Transverse colon (tissue), 4 donors: ENCODE measurements around the gene TCTN2. TPM values are rescaled to one million over a fixed set of nuclear protein-coding genes. Genes with fewer than 3 reads are reported as not detected.

Experiments
- DNase-seq: peaks from one replicate; pipeline ENCODE4 v3.0.0-alpha.2; 2019
- H3K27ac ChIP-seq, 4 donors: fragments of 200-600 bp; sonication (generic); 2 replicates each; pipeline ENCODE4 v1.5.1; 2016 to 2018; ENCODE audit warnings: inconsistent platforms in 4 of 4
- H3K27me3 ChIP-seq: fragments of 200-600 bp; sonication (generic); 2 replicates; pipeline ENCODE4 v1.5.1; 2017; ENCODE audit warnings: inconsistent platforms
- H3K36me3 ChIP-seq, 4 donors: fragments of 200-600 bp; sonication (generic); 2 replicates each; pipeline ENCODE4 v1.5.1; 2017 to 2019; ENCODE audit warnings: inconsistent platforms in 4 of 4
- H3K4me1 ChIP-seq, 4 donors: fragments of 200-600 bp; sonication (generic); 2 replicates each; pipeline ENCODE4 v1.5.1; 2017 to 2020; ENCODE audit warnings: inconsistent platforms in 4 of 4
- H3K4me3 ChIP-seq, 4 donors: fragments of 200-600 bp; sonication (generic); 1 replicate in 1 of 4; 2 replicates in 3 of 4; pipeline versions ENCODE4 v1.5.1 to v1.6.1; 2017 to 2019; ENCODE audit warnings: inconsistent platforms in 4 of 4
- H3K9me3 ChIP-seq, 2 donors: fragments of 200-600 bp; sonication (generic); 2 replicates each; pipeline ENCODE4 v1.5.1; 2017 to 2019; ENCODE audit warnings: inconsistent platforms in 2 of 2
- EP300 ChIP-seq: sonication (generic); formaldehyde crosslinking; IDR thresholded peaks from one replicate; pipeline ENCODE4 v1.6.1; 2017; ENCODE audit warnings: antibody characterized with exemption, low read depth
- POLR2A ChIP-seq: fragments of 450-650 bp; IDR thresholded peaks from one replicate; pipeline ENCODE4 v1.6.1; 2016; ENCODE audit warnings: antibody characterized with exemption, mild to moderate bottlenecking, moderate library complexity
- POLR2AphosphoS5 ChIP-seq, 3 donors: sonication (generic); formaldehyde crosslinking; IDR thresholded peaks; one replicate each; pipeline ENCODE4 v1.6.1; 2016; ENCODE audit warnings: antibody characterized with exemption in 3 of 3
- WGBS, 2 donors: methylation state at CpG; one replicate each; pipeline ENCODE4 v1.1.5; 2018; ENCODE audit warnings: low coverage in 1 of 2; 5-methylcytosine and 5-hydroxymethylcytosine counted together
- in situ Hi-C, 4 donors: fragments of 200-750 bp; cut with MboI; loops; one replicate each; pipeline versions ENCODE4 v1.15.0 to v1.15.1; 2017; ENCODE audit warnings: low sequenced_read_pairs in 3 of 4, low pct_ligation_motif_present in 1 of 4, low pct_unique_long_range_greater_than_20kb in 1 of 4
- intact Hi-C: fragments of 100-400 bp; cut with DNase I; formaldehyde crosslinking; loops from one replicate; pipeline ENCODE4 v1.15.1; 2023; ENCODE audit warnings: low total_unique reads
- total RNA-seq, 4 donors: library from RNA; depleted of rRNA; stranded (reverse); fragments of >200 nt; gene quantifications; one replicate each; pipeline ENCODE4 v1.1.0, GENCODE V29; 2016
- TF ChIP-seq, protein P1 (sequence below), 5 experiments: fragments of 200-600 bp in 3 of 5; fragments of 450-650 bp in 2 of 5; sonication (generic) in 3 of 5; IDR thresholded peaks; 1 replicate in 2 of 5; 2 replicates in 3 of 5; pipeline ENCODE4 v1.5.1; 2016 to 2017; ENCODE audit warnings: antibody characterized with exemption in 5 of 5, inconsistent platforms in 3 of 5, mild to moderate bottlenecking in 2 of 5, moderate library complexity in 1 of 5

Gene TCTN2
- total RNA-seq, 4 donors from 2014 or later = 1.00 to 6.3 (median 5.1) TPM

DNA sequence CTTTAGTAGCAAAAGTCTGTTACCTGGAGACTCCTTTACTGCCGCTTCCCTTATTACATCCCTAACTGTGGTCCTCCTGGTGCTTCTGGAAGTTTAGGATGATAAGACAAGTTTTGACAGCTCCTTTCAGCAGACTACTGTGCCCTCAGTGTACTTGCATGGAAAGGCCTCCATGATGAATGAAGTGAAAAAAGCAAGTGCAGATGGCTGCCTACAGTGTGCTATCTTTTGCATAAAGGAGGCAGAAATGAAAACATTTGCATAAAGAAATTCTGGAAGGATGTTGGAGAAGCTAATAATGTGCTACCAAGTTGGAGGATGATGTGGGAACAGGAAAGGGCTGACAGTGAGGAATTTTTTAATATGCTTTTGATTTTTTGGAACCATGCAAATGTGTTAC is 4.5 kb downstream of the TCTN2 start:
- intact Hi-C loops = no loop called here
- Histone ChIP-seq H3K9me3 (no peaks in the 10 kb centered on the region), H3K4me1 (peaks cover 0 to 15% (median 10%) of the 10 kb centered on the region in 4 donors), H3K27me3 (no peaks in the 10 kb centered on the region), H3K27ac (no peak overlapping the region), H3K4me3 (no peak overlapping the region), H3K36me3 (peaks cover 0 to 16% (median 0%) of the 10 kb centered on the region in 4 donors)
- in situ Hi-C loops = no loop called here
- no peak for DNase-seq
- TF ChIP-seq POLR2A = no peak
- no peak for TF ChIP-seq EP300
- TF ChIP-seq, protein P1, sequence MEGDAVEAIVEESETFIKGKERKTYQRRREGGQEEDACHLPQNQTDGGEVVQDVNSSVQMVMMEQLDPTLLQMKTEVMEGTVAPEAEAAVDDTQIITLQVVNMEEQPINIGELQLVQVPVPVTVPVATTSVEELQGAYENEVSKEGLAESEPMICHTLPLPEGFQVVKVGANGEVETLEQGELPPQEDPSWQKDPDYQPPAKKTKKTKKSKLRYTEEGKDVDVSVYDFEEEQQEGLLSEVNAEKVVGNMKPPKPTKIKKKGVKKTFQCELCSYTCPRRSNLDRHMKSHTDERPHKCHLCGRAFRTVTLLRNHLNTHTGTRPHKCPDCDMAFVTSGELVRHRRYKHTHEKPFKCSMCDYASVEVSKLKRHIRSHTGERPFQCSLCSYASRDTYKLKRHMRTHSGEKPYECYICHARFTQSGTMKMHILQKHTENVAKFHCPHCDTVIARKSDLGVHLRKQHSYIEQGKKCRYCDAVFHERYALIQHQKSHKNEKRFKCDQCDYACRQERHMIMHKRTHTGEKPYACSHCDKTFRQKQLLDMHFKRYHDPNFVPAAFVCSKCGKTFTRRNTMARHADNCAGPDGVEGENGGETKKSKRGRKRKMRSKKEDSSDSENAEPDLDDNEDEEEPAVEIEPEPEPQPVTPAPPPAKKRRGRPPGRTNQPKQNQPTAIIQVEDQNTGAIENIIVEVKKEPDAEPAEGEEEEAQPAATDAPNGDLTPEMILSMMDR (IDR thresholded peaks at IDR 0.05) = no peak
- no peak for TF ChIP-seq POLR2AphosphoS5 (IDR thresholded peaks at IDR 0.05)
- 100% methylated on average over 1 of the region's 1 CpG for WGBS, 2 donors

DNA sequence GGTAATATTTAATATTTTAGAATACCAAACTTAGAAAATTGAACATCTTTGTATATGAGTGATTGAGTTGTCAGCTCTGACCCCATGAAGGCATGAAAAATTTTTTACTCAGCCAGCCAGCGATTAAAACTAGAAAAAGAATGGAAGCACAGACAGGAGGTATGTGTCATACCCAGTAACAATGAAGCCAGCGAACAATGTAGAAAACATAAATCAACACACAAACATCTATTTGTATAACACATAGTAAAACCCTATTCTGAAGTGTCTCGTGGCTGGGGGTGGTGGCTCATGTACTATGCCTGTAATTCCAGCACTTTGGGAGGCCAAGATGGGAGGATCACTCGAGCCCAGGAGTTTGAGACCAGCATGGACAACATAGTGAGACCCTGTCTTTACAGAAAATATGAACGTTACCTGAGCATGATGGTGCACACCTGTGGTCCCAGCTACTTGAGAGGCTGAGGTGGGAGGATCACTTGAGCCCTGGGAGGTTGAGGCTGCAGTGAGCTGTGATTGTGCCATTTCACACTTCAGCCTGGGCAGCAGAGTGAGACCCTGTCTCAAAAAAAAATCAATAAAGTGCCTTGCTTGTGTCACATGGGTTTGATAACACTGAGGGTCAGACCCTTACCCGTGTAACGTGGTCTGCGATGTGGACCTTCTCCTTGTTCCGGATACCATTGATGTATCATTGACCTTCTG is 5.9 kb downstream of the TCTN2 start:
- intact Hi-C loops = no loop called here
- no peak for DNase-seq
- WGBS, 2 donors = 88 to 93% methylated on average over 7 to 9 of the region's 9 CpGs
- Histone ChIP-seq H3K4me3 (no peak overlapping the region), H3K27me3 (no peaks in the 10 kb centered on the region), H3K4me1 (peaks cover 0 to 5% (median 4%) of the 10 kb centered on the region in 4 donors), H3K9me3 (no peaks in the 10 kb centered on the region), H3K36me3 (peaks cover 0 to 16% (median 0%) of the 10 kb centered on the region in 4 donors), H3K27ac (no peak overlapping the region)
- TF ChIP-seq, protein P1 (IDR thresholded peaks at IDR 0.05) = no peak
- TF ChIP-seq POLR2AphosphoS5 (IDR thresholded peaks at IDR 0.05) = no peak
- TF ChIP-seq EP300 = no peak
- no peak for TF ChIP-seq POLR2A
- in situ Hi-C loops = no loop called here

DNA sequence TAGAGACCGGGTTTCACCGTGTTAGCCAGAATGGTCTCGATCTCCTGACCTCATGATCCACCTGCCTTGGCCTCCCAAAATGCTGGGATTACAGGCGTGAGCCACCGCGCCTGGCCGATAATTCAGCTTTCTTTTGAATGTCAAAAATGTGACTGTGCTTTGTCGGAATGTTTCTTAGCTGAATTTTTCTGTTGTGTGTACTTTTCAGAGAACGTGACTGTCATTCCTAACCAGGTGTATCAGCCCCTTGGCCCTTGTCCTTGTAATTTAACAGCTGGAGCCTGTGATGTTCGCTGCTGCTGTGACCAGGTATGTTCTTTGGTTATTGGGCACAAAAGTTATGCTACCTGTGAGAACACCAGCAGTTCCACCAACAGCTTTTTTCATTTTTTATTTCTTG is 8.1 kb downstream of the TCTN2 start:
- in situ Hi-C loops = no loop called here
- peaks cover 0 to 12% (median 0%) of the 10 kb centered on the region in 4 donors for H3K36me3 ChIP-seq
- no peak for DNase-seq
- H3K4me3 ChIP-seq = no peak overlapping the region
- 97 to 99% methylated on average over 7 to 10 of the region's 10 CpGs for WGBS, 2 donors
- TF ChIP-seq POLR2A (no peak), EP300 (no peak), POLR2AphosphoS5 (IDR thresholded peaks at IDR 0.05) (no peak)
- TF ChIP-seq, protein P1 (IDR thresholded peaks at IDR 0.05) = no peak
- no peaks in the 10 kb centered on the region for H3K9me3 ChIP-seq
- no peaks in the 10 kb centered on the region for H3K4me1 ChIP-seq
- intact Hi-C loops = no loop called here
- H3K27ac ChIP-seq = no peak overlapping the region
- H3K27me3 ChIP-seq = no peaks in the 10 kb centered on the region

DNA sequence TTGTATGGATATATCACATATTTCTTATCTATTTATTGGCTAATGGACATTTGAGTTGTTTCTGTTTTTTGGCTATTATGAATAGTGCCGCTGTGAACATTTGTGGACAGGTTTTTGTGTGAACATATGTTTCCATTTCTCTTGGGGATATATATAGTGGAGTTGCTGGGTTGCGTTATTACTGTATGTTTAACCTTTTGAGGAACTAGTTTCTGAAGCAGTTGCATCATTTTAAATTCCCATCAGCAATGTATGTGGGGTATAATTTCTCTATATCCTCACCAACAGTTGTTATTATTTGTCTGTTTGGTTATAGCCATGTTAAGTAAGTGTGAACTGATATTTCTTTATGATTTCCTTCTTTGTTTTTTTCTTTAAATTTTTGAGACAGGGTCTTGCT is 10.7 kb downstream of the TCTN2 start:
- H3K27me3 ChIP-seq = no peaks in the 10 kb centered on the region
- in situ Hi-C loops (no loop called here), intact Hi-C loops (loop anchor here (5.0 kb wide), 1 partner anchor 1399 kb away; no protein-coding TSS in a partner anchor)
- TF ChIP-seq POLR2A (no peak), POLR2AphosphoS5 (IDR thresholded peaks at IDR 0.05) (no peak), EP300 (no peak)
- TF ChIP-seq, protein P1 (IDR thresholded peaks at IDR 0.05) = no peak
- H3K36me3 ChIP-seq = no peaks in the 10 kb centered on the region
- H3K4me1 ChIP-seq = no peaks in the 10 kb centered on the region
- H3K4me3 ChIP-seq = no peak overlapping the region
- DNase-seq = no peak
- no peak overlapping the region for H3K27ac ChIP-seq
- no peaks in the 10 kb centered on the region for H3K9me3 ChIP-seq
- 75 to 90% methylated on average over 2 of the region's 2 CpGs for WGBS, 2 donors
